ENCODE measurements around the gene SLC26A2. TPM values are rescaled to one million over a fixed set of nuclear protein-coding genes. Genes with fewer than 3 reads are reported as not detected.

The SLC26A2 gene
- total RNA-seq, 2 experiments from 2014 or later: 2.1 to 2.8 TPM

DNA sequence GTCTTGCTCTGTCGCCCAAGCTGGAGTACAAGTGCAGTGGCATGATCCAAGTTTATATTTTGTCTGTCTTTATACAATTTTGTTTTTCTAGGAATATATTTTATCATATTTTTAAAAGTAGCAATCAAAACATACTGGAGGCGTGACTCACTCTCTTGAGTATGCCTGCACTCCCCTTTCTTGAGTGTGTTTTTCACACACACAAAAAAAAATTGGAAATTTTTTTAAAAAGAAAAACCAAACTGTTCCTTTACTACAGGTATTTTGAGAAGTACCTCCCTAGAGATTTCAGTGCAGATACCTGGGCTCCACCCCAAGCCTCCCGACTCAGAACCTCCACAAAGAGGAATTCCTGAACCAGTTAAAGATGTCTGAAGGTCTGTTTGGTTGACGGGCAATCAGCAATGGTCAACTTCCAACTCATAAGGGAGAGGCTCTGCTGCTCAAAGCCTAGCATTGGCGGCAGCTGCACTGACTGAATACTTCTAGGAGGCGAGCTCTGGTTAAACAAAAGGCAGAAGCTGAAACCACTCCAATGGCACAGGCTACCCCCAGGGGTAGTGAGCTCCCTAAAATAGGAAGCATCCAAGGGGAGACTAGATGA is 43.4 kb upstream of the SLC26A2 start:
- intact Hi-C loops (cut with micrococcal nuclease; ENCODE audit: unreplicated experiment): no loop called here
- no peak overlapping the region for H3K4me2 ChIP-seq (ENCODE audit: low read length)

DNA sequence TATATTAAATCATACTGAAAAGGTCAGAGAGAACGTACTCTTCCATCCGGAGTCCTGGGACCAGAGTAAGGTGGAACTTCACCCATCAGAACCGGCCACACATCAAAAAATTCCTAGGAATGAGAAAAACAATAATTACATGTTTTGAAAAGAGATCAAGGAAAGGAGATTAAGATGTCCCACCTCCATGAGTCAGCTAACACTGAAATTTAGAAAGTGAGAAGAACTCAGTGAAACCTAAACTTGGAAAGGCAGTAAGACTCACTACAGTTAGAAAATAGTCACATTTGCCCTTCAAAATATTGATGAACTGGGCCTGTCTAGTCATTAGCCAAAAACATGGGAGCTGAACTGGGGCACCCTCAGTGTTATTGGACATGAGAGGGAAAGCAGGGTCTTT is 39.0 kb upstream of the SLC26A2 start:
- BruUV-seq (replicated peaks): no TSS peak
- Histone ChIP-seq H3K4me3 (ENCODE audit: low read depth, low read length, poor library complexity, severe bottlenecking) (no peak overlapping the region), H3K79me2 (ENCODE audit: insufficient read depth, low read depth, low read length) (no peaks in the 10 kb centered on the region), H2AFZ (ENCODE audit: low read length) (no peak overlapping the region), H4K20me1 (ENCODE audit: insufficient read depth, low read length) (no peaks in the 10 kb centered on the region), H3K27ac (ENCODE audit: low read depth, low read length, poor library complexity, severe bottlenecking) (no peak overlapping the region), H3K4me2 (ENCODE audit: low read length) (no peak overlapping the region), H3K4me1 (ENCODE audit: insufficient read depth, low read length, poor library complexity, severe bottlenecking) (no peaks in the 10 kb centered on the region), H3K36me3 (ENCODE audit: insufficient read depth, low read length) (no peaks in the 10 kb centered on the region), H3K9me2 (ENCODE audit: insufficient read depth, low read length) (no peaks in the 10 kb centered on the region), H3K9me3 (ENCODE audit: low read length) (no peaks in the 10 kb centered on the region)
- intact Hi-C loops (cut with micrococcal nuclease; ENCODE audit: unreplicated experiment): no loop called here
- ChIA-PET POLR2A (no interaction called here), CTCF (ENCODE audit: unreplicated experiment) (no interaction called here)
- DNase-seq (ENCODE audit: low spot score): no peak
- TF ChIP-seq EZH2phosphoT487 (IDR thresholded peaks at IDR 0.05; ENCODE audit: borderline replicate concordance, low read depth, low read length) (no peak), CTCF (conservative IDR thresholded peaks at IDR 0.05; ENCODE audit: low read length) (no peak)

More for the DNA sequence above, 43.4 kb upstream of the SLC26A2 start:
- no peak for DNase-seq (ENCODE audit: low spot score)
- H3K36me3 ChIP-seq (ENCODE audit: insufficient read depth, low read length): no peaks in the 10 kb centered on the region
- POLR2A ChIA-PET: no interaction called here
- peaks cover 7% of the 10 kb centered on the region for H3K4me1 ChIP-seq (ENCODE audit: insufficient read depth, low read length, poor library complexity, severe bottlenecking)
- no peak overlapping the region for H3K27ac ChIP-seq (ENCODE audit: low read depth, low read length, poor library complexity, severe bottlenecking)
- no peak overlapping the region for H3K4me3 ChIP-seq (ENCODE audit: low read depth, low read length, poor library complexity, severe bottlenecking)
- H3K9me2 ChIP-seq (ENCODE audit: insufficient read depth, low read length): no peaks in the 10 kb centered on the region
- TF ChIP-seq CTCF (conservative IDR thresholded peaks at IDR 0.05; ENCODE audit: low read length) (no peak), EZH2phosphoT487 (IDR thresholded peaks at IDR 0.05; ENCODE audit: borderline replicate concordance, low read depth, low read length) (no peak)
- CTCF ChIA-PET (ENCODE audit: unreplicated experiment): no interaction called here
- no peaks in the 10 kb centered on the region for H3K79me2 ChIP-seq (ENCODE audit: insufficient read depth, low read depth, low read length)
- H3K9me3 ChIP-seq (ENCODE audit: low read length): no peaks in the 10 kb centered on the region
- no peak overlapping the region for H2AFZ ChIP-seq (ENCODE audit: low read length)
- H4K20me1 ChIP-seq (ENCODE audit: insufficient read depth, low read length): no peaks in the 10 kb centered on the region
- no TSS peak for BruUV-seq (replicated peaks)

DNA sequence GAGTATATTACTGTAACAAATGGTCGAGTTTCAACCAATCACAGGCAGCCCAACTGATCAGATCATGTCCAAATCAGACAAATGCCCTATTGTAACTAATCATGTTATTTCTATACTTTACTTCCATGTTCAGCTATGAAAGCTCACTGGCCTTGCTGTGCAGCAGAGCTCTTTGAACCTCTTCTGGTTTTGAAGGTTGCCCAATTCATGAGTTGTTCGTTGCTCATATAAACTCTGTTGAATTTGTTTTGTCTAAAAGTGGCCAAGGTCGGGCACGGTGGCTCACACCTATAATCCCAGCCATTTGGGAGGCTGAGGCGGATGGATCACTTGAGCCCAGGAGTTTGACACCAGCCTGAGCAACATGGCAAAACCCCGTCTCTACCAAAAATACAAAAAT is 37.6 kb upstream of the SLC26A2 start:
- Histone ChIP-seq H3K79me2 (ENCODE audit: insufficient read depth, low read depth, low read length) (no peaks in the 10 kb centered on the region), H3K4me2 (ENCODE audit: low read length) (no peak overlapping the region), H2AFZ (ENCODE audit: low read length) (no peak overlapping the region), H3K9me2 (ENCODE audit: insufficient read depth, low read length) (no peaks in the 10 kb centered on the region), H3K9me3 (ENCODE audit: low read length) (no peaks in the 10 kb centered on the region), H3K4me1 (ENCODE audit: insufficient read depth, low read length, poor library complexity, severe bottlenecking) (no peaks in the 10 kb centered on the region), H3K36me3 (ENCODE audit: insufficient read depth, low read length) (no peaks in the 10 kb centered on the region), H3K27ac (ENCODE audit: low read depth, low read length, poor library complexity, severe bottlenecking) (no peak overlapping the region), H4K20me1 (ENCODE audit: insufficient read depth, low read length) (no peaks in the 10 kb centered on the region), H3K4me3 (ENCODE audit: low read depth, low read length, poor library complexity, severe bottlenecking) (no peak overlapping the region)
- DNase-seq (ENCODE audit: low spot score): no peak
- intact Hi-C loops (cut with micrococcal nuclease; ENCODE audit: unreplicated experiment): no loop called here
- TF ChIP-seq EZH2phosphoT487 (IDR thresholded peaks at IDR 0.05; ENCODE audit: borderline replicate concordance, low read depth, low read length) (no peak), CTCF (conservative IDR thresholded peaks at IDR 0.05; ENCODE audit: low read length) (no peak)
- ChIA-PET CTCF (ENCODE audit: unreplicated experiment) (no interaction called here), POLR2A (no interaction called here)
- no TSS peak for BruUV-seq (replicated peaks)
